Heart right ventricle (tissue), 16 donors: ENCODE measurements around the gene MB. TPM values are rescaled to one million over a fixed set of nuclear protein-coding genes. Genes with fewer than 3 reads are reported as not detected.

Experiments used
- ATAC-seq, 8 donors: fragments of 200-7000 bp; cut with Tn5 transposase; one replicate each; pipeline ENCODE4 v1.9.1; 2020; ENCODE audit warnings: mild to moderate bottlenecking in 8 of 8, moderate library complexity in 8 of 8, moderate number of reproducible peaks in 1 of 8
- DNase-seq, 2 donors: peaks; one replicate each; pipeline ENCODE4 v3.0.0-alpha.2; 2020
- H3K27ac ChIP-seq, 10 donors: fragments of 200-600 bp; sonication (generic) in 2 of 10; one replicate each; pipeline versions ENCODE4 v1.5.0 to v1.8.0; 2020 to 2022; ENCODE audit warnings: mild to moderate bottlenecking in 3 of 10
- H3K27me3 ChIP-seq, 7 donors: fragments of 200-600 bp; one replicate each; pipeline ENCODE4 v1.8.0; 2021 to 2022; ENCODE audit warnings: mild to moderate bottlenecking in 2 of 7
- H3K36me3 ChIP-seq, 9 donors: fragments of 200-600 bp; sonication (generic) in 1 of 9; one replicate each; pipeline versions ENCODE4 v1.5.0 to v1.8.0; 2020 to 2022; ENCODE audit warnings: mild to moderate bottlenecking in 2 of 9
- H3K4me1 ChIP-seq, 9 donors: fragments of 200-600 bp; sonication (generic) in 1 of 9; one replicate each; pipeline versions ENCODE4 v1.5.0 to v1.8.0; 2020 to 2022; ENCODE audit warnings: mild to moderate bottlenecking in 4 of 9
- H3K4me3 ChIP-seq, 10 donors: fragments of 200-600 bp; sonication (generic) in 2 of 10; one replicate each; pipeline versions ENCODE4 v1.5.0 to v1.8.0; 2020 to 2022; ENCODE audit warnings: mild to moderate bottlenecking in 7 of 10, moderate library complexity in 2 of 10
- H3K9me3 ChIP-seq, 11 donors: fragments of 200-600 bp in 10 of 11; sonication (generic) in 2 of 11; one replicate each; pipeline versions ENCODE4 v1.5.0 to v1.8.0; 2013 to 2022; ENCODE audit warnings: mild to moderate bottlenecking in 2 of 11, control low read depth in 1 of 11, moderate library complexity in 1 of 11
- WGBS, 2 donors: extraction: QIAGEN DNeasy Blood & Tissue Kit; methylation state at CpG; one replicate each; pipeline ENCODE4 v1.1.7; 2013; ENCODE audit warnings: inconsistent platforms in 1 of 2; 5-methylcytosine and 5-hydroxymethylcytosine counted together
- intact Hi-C, 10 donors: fragments of 100-400 bp; cut with DNase I; formaldehyde crosslinking; loops; one replicate each; pipeline versions ENCODE4 v1.11.1 to v1.14.2; 2022
- polyA plus RNA-seq, 2 donors: library from polyadenylated mRNA; stranded (reverse); fragments of 200-250 nt; gene quantifications; one replicate each; pipeline ENCODE4 v1.2.3, GENCODE V29; 2013
- total RNA-seq, 10 donors: library from RNA; stranded (reverse); fragmentation: NEBNext Ultra II Directional in 3 of 10; extraction: Animal tissue kit (Norgen Biotek cat#: 25700) in 3 of 10; gene quantifications; one replicate each; pipeline versions ENCODE4 v1.2.1 to v1.2.4, GENCODE V29; 2021 to 2023
- TF ChIP-seq, protein P1 (sequence below), 9 donors: fragments of 200-600 bp; sonication (generic) in 2 of 9; IDR thresholded peaks; one replicate each; pipeline versions ENCODE4 v1.5.0 to v1.8.0; 2021 to 2022; ENCODE audit warnings: antibody characterized with exemption in 9 of 9, mild to moderate bottlenecking in 5 of 9, moderate library complexity in 1 of 9
- donor health status: Arrhythmogenic right ventricular cardiomyopathy.
- donor health status: ischemic (EF 13 %, LVEDD 7.1; RV severe dilation, severe dysfunction).
- donor health status: healthy with polysubstance abuse.
- donor health status: DM: no; HTN: yes; CAD: no.
- donor health status: DM: no; HTN: no; CAD: no.
- donor health status: ischemic (EF 25% LVEDD 6.9; RV normal size, moderate dysfunction).
- donor health status: ischemic (EF 25% LVEDD 5.7; RV mildly dilated, moderate dysfunction).
- donor health status: healthy.
- donor health status: DM: yes; HTN: yes; CAD: no.
- donor health status: Ischemic cardiomyopathy.
- donor health status: ischemic (EF 35%, LVEDD 5.7; RV mildly dilated, moderate dysfunction).
- donor health status: nonischemic (EF 11% LVEDD 7.7; RV severe dilation, severe dysfunction).
- donor health status: DM: yes; HTN: yes; CAD: no.
- donor health status: PGD.
- donor health status: ischemic (EF 29% LVEDD 5.4; RV normal size, mild dysfunction).
- donor health status: nonischemic (EF 23%, LVEDD 6.1; RV moderate dilation, normal function).

MB gene
- total and polyA plus RNA-seq, 12 donors, result 8,931 to 22,407 (median 13,517) TPM

DNA sequence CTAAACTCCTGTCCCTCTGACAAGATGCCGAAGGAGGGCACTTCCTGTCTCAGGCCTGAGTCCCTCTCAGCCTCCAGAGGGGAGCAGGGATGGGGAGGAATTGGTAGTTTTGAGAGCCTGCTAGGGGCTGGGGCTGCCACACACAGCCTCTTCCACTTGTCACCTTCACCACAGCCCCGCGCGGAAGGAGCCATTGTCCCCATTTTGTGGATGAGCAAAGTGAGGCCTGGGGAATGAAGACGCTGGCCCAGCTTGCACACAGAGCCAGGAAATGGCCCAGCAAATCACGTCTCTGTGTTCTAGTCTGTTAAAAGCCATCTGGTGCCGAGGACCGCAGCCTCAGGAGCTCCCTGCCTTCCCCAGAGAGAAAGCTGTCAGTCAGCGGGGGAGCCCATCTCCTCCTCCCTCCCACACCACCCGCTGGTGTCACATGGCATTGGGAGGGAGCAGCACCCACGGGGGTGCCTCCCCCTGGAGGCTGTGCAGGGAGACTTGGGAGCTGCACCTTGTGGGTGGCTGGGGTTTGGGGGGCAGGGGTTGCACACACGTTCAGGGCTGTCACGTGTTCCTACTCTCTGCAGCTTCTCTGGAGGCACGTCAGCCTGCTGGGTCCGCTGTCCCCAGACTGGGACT is 41.9 kb downstream of the MB start:
- H3K27ac ChIP-seq, result no peak overlapping the region
- WGBS, 2 donors, result 45 to 51% methylated on average over 15 of the region's 15 CpGs

DNA sequence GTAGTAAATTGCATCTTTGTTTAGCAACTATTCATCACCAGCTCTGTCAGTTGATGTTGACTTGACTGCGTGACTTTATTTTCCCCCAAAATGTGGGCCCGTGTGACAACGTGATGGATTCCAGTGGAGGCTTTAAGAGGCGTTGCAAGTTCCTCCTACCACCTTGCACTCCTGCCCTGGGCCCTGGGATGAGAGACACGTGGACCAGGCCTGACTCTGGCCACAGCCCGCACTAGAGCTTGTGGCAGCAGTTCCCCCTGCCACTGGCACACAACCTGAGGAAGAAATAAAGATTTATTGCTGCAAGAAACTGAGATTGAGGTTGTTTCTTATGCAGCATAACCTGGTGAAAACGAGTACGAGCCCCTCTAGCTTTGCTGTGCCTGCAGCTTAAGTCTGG is 44.6 kb downstream of the MB start:
- ATAC-seq, result no peak
- TF ChIP-seq, protein P1, sequence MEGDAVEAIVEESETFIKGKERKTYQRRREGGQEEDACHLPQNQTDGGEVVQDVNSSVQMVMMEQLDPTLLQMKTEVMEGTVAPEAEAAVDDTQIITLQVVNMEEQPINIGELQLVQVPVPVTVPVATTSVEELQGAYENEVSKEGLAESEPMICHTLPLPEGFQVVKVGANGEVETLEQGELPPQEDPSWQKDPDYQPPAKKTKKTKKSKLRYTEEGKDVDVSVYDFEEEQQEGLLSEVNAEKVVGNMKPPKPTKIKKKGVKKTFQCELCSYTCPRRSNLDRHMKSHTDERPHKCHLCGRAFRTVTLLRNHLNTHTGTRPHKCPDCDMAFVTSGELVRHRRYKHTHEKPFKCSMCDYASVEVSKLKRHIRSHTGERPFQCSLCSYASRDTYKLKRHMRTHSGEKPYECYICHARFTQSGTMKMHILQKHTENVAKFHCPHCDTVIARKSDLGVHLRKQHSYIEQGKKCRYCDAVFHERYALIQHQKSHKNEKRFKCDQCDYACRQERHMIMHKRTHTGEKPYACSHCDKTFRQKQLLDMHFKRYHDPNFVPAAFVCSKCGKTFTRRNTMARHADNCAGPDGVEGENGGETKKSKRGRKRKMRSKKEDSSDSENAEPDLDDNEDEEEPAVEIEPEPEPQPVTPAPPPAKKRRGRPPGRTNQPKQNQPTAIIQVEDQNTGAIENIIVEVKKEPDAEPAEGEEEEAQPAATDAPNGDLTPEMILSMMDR (IDR thresholded peaks at IDR 0.05), result no peak
- WGBS, 2 donors, result 83 to 93% methylated on average over 8 of the region's 8 CpGs
- intact Hi-C loops, result no loop called here
- H3K9me3 ChIP-seq, result no peaks in the 10 kb centered on the region
- no peaks in the 10 kb centered on the region for H3K36me3 ChIP-seq
- H3K4me1 ChIP-seq, result peaks cover 0 to 32% (median 7%) of the 10 kb centered on the region in 9 donors
- DNase-seq, result no peak
- H3K4me3 ChIP-seq, result no peak overlapping the region
- H3K27me3 ChIP-seq, result peaks cover 0 to under 1% (median 0%) of the 10 kb centered on the region in 7 donors
- H3K27ac ChIP-seq, result no peak overlapping the region

More for the DNA sequence above, 41.9 kb downstream of the MB start:
- Histone ChIP-seq H3K36me3 (no peaks in the 10 kb centered on the region), H3K9me3 (no peaks in the 10 kb centered on the region), H3K4me3 (no peak overlapping the region), H3K27me3 (no peaks in the 10 kb centered on the region), H3K4me1 (peaks cover 0 to 9% (median 0%) of the 10 kb centered on the region in 9 donors)
- no peak for DNase-seq
- intact Hi-C loops, result loop anchor here in 1 of 10 donors (5.0 kb wide), 1 partner anchor 48 kb away; no protein-coding TSS in a partner anchor
- peak in 4 of 8 donors; percentile 7 to 18 (median 14) for ATAC-seq
- TF ChIP-seq, protein P1 (IDR thresholded peaks at IDR 0.05), result no peak

DNA sequence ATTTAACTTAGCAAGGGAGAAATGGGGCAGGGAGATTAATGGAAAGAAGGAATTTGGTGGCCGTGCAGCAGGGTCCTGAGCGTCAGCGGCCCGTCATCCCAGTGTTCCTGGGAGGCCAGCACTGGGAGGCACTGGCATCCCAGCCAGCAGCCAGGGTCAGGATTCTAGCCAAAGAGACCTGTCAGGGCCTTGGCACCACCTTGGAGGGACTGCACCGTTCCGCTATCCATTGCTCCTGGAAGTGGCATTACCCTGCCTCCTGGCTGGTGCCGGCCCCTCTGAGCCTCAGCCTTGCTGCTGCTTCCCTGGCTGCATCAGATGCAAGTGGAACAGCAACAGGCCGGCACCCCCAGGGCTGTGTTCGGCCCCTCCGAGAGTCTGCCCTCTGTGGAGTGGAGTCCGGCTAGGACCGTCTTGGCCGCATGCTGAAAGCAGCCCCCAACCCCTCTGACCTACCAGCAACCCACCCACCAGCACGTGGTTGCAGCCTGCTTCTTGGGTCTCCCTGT is 46.4 kb downstream of the MB start:
- 85 to 86% methylated on average over 14 of the region's 14 CpGs for WGBS, 2 donors
- H3K27ac ChIP-seq, result no peak overlapping the region
- H3K4me3 ChIP-seq, result no peak overlapping the region
- TF ChIP-seq, protein P1 (IDR thresholded peaks at IDR 0.05), result no peak
- H3K27me3 ChIP-seq, result peaks cover 0 to 5% (median 0%) of the 10 kb centered on the region in 7 donors
- H3K36me3 ChIP-seq, result no peaks in the 10 kb centered on the region
- intact Hi-C loops, result no loop called here
- H3K9me3 ChIP-seq, result no peaks in the 10 kb centered on the region
- H3K4me1 ChIP-seq, result peaks cover 0 to 44% (median 7%) of the 10 kb centered on the region in 9 donors
- ATAC-seq, result peak in 2 of 8 donors; percentile 33
- DNase-seq, result no peak

DNA sequence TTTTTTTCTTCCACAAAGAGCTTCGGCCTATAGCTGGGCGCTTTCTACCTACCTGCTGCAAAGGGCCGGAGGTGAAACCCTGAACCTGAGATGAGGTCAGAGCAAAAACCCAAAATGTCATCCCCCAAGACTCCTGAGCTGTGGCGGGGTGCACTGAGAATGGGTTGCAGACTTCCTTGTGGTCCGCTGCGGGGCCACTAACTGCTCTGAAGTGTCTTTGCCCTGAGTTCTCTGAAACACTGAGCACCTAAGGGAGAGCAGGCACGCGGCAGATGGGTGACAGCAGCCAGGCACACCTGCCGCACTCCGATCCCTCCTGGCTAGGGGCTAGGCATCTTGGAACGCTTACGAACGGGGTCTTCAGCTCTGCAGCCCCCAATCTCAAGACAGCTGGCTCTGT is 47.2 kb downstream of the MB start:
- 91 to 94% methylated on average over 13 of the region's 13 CpGs for WGBS, 2 donors
- peaks cover 0 to 5% (median 0%) of the 10 kb centered on the region in 7 donors for H3K27me3 ChIP-seq
- ATAC-seq, result no peak
- H3K4me1 ChIP-seq, result peaks cover 0 to 48% (median 12%) of the 10 kb centered on the region in 9 donors
- H3K4me3 ChIP-seq, result no peak overlapping the region
- TF ChIP-seq, protein P1 (IDR thresholded peaks at IDR 0.05), result no peak
- H3K36me3 ChIP-seq, result no peaks in the 10 kb centered on the region
- H3K9me3 ChIP-seq, result no peaks in the 10 kb centered on the region
- intact Hi-C loops, result no loop called here
- no peak overlapping the region for H3K27ac ChIP-seq
- no peak for DNase-seq
